PC-3 (cell line): ENCODE data around the gene LGALS7B. TPM values are rescaled to one million over a fixed set of nuclear protein-coding genes. Genes with fewer than 3 reads are reported as not detected.

Experiments used
- ATAC-seq: fragments of 200-7000 bp; cut with Tn5 transposase; 2 replicates; pipeline ENCODE4 v1.9.1; 2020; ENCODE audit warnings: mild to moderate bottlenecking, moderate library complexity
- BruUV-seq: library from RNA; stranded (reverse); fragments of 400-500 nt; replicated peaks from 2 replicates; lab custom pipeline; 2021; lab: Mats Ljungman, UMichigan
- CTCF ChIA-PET: fragments of 300-600 bp; sonication (Branson Sonifier 250); formaldehyde crosslinking; loops from one replicate; lab custom pipeline; 2022; ENCODE audit warnings: antibody characterized with exemption; lab: Charles Lee
- POLR2A ChIA-PET: fragments of 300-600 bp; sonication (Branson Sonifier 250); formaldehyde crosslinking; loops from one replicate; lab custom pipeline; 2022; ENCODE audit warnings: antibody characterized with exemption; ENCODE audit not compliant: unreplicated experiment; lab: Charles Lee
- DNase-seq: peaks from one replicate; pipeline ENCODE4 v3.0.0-alpha.2; 2015
- H2AFZ ChIP-seq: fragments of 300-600 bp; sonication (generic); 2 replicates; pipeline ENCODE4 v1.6.0; 2016; ENCODE audit warnings: antibody characterized with exemption, low read length
- H3F3A ChIP-seq: fragments of 300-600 bp; sonication (generic); one replicate; pipeline ENCODE4 v1.6.0; 2017; ENCODE audit warnings: antibody characterized with exemption, low read length, control low read depth, mild to moderate bottlenecking; ENCODE audit not compliant: unreplicated experiment
- H3K27ac ChIP-seq: fragments of 300-600 bp; sonication (generic); 2 replicates; pipeline ENCODE4 v1.5.1; 2016; ENCODE audit warnings: mild to moderate bottlenecking, low read length
- H3K27me3 ChIP-seq: fragments of 300-600 bp; sonication (generic); 2 replicates; pipeline ENCODE4 v1.6.1; 2016; ENCODE audit warnings: low read length, mixed read lengths
- H3K36me3 ChIP-seq: fragments of 300-600 bp; sonication (generic); 2 replicates; pipeline ENCODE4 v1.6.1; 2016; ENCODE audit warnings: low read depth, mixed run types, low read length, mixed read lengths
- H3K4me1 ChIP-seq: fragments of 300-600 bp; sonication (generic); 2 replicates; pipeline ENCODE4 v1.5.1; 2016; ENCODE audit warnings: low read length; ENCODE audit not compliant: insufficient read depth
- H3K4me2 ChIP-seq: fragments of 300-600 bp; sonication (generic); 2 replicates; pipeline ENCODE4 v1.6.0; 2016; ENCODE audit warnings: low read length
- H3K4me3 ChIP-seq: fragments of 300-600 bp; sonication (generic); 2 replicates; pipeline ENCODE4 v1.5.1; 2016; ENCODE audit warnings: mild to moderate bottlenecking, low read length, mixed read lengths
- H3K79me2 ChIP-seq: fragments of 300-600 bp; sonication (generic); 2 replicates; pipeline ENCODE4 v1.6.1; 2017; ENCODE audit warnings: low read length, mixed read lengths
- H3K9ac ChIP-seq: fragments of 300-600 bp; sonication (generic); 2 replicates; pipeline ENCODE4 v1.6.0; 2016; ENCODE audit warnings: mild to moderate bottlenecking, low read length
- H3K9me2 ChIP-seq: fragments of 300-600 bp; sonication (generic); replicated peaks from 2 replicates; pipeline ENCODE4 v1.6.1; 2016; ENCODE audit warnings: mixed run types, low read length, mixed read lengths
- H3K9me3 ChIP-seq: fragments of 300-600 bp; sonication (generic); 2 replicates; pipeline ENCODE4 v1.6.1; 2016; ENCODE audit warnings: low read length, mixed read lengths
- H4K20me1 ChIP-seq: fragments of 300-600 bp; sonication (generic); 2 replicates; pipeline ENCODE4 v1.6.1; 2016; ENCODE audit warnings: low read length, mixed read lengths
- EZH2 ChIP-seq: fragments of 300-600 bp; sonication (generic); IDR thresholded peaks from one replicate; pipeline ENCODE4 v1.6.1; 2017; ENCODE audit warnings: antibody characterized with exemption, mild to moderate bottlenecking, low read length; ENCODE audit not compliant: unreplicated experiment
- EZH2phosphoT487 ChIP-seq: fragments of 300-600 bp; sonication (generic); IDR thresholded peaks from 2 replicates; pipeline ENCODE4 v1.6.1; 2018; ENCODE audit warnings: mild to moderate bottlenecking, antibody characterized with exemption, low read length, borderline replicate concordance
- intact Hi-C: fragments of 100-400 bp; cut with micrococcal nuclease; formaldehyde crosslinking; loops from 2 replicates; pipeline ENCODE4 v1.9.0; 2023
- total RNA-seq: library from RNA; depleted of rRNA; stranded (reverse); fragments of >200 nt; gene quantifications from 2 replicates; pipeline ENCODE4 v1.2.3, GENCODE V29; 2014
- TF ChIP-seq, protein P1 (sequence below): fragments of 300-600 bp; sonication (generic); conservative IDR thresholded peaks from 2 replicates; pipeline ENCODE4 v1.5.1; 2017; ENCODE audit warnings: antibody characterized with exemption, low read depth, mild to moderate bottlenecking, low read length

Gene LGALS7B
- total RNA-seq, 1 experiment from 2014 or later: not detected

GRCh38 chr19:38742296-38742695 lies 46.7 kb upstream of the LGALS7B start:
- Histone ChIP-seq H4K20me1 (no peaks in the 10 kb centered on the region), H3F3A (no peaks in the 10 kb centered on the region), H3K9me3 (no peaks in the 10 kb centered on the region), H3K4me2 (no peak overlapping the region), H3K36me3 (no peaks in the 10 kb centered on the region), H3K27ac (no peak overlapping the region), H3K9me2 (no peaks in the 10 kb centered on the region), H3K79me2 (no peaks in the 10 kb centered on the region), H3K4me1 (no peaks in the 10 kb centered on the region; the same call in 1 of the 2 replicates), H3K9ac (no peak overlapping the region), H3K4me3 (no peak overlapping the region), H2AFZ (no peak overlapping the region), H3K27me3 (no peaks in the 10 kb centered on the region)
- intact Hi-C loops: no loop called here
- no TSS peak for BruUV-seq
- no peak for TF ChIP-seq EZH2
- POLR2A ChIA-PET: no interaction called here
- DNase-seq (no peak), ATAC-seq (no peak)
- CTCF ChIA-PET: no interaction called here

- Histone ChIP-seq H3K4me1 (no peaks in the 10 kb centered on the region), H3K79me2 (no peaks in the 10 kb centered on the region), H3K4me3 (no peak overlapping the region), H3K4me2 (no peak overlapping the region), H3K9me2 (no peaks in the 10 kb centered on the region), H3K27ac (no peak overlapping the region), H2AFZ (no peak overlapping the region), H3K9me3 (no peaks in the 10 kb centered on the region), H3F3A (no peaks in the 10 kb centered on the region), H3K36me3 (no peaks in the 10 kb centered on the region), H3K9ac (no peak overlapping the region), H3K27me3 (no peaks in the 10 kb centered on the region), H4K20me1 (no peaks in the 10 kb centered on the region)
- DNase-seq: no peak
- ATAC-seq: no peak
- ChIA-PET CTCF (no interaction called here), POLR2A (no interaction called here)
- BruUV-seq: no TSS peak
- intact Hi-C loops: no loop called here
- TF ChIP-seq, protein P1, sequence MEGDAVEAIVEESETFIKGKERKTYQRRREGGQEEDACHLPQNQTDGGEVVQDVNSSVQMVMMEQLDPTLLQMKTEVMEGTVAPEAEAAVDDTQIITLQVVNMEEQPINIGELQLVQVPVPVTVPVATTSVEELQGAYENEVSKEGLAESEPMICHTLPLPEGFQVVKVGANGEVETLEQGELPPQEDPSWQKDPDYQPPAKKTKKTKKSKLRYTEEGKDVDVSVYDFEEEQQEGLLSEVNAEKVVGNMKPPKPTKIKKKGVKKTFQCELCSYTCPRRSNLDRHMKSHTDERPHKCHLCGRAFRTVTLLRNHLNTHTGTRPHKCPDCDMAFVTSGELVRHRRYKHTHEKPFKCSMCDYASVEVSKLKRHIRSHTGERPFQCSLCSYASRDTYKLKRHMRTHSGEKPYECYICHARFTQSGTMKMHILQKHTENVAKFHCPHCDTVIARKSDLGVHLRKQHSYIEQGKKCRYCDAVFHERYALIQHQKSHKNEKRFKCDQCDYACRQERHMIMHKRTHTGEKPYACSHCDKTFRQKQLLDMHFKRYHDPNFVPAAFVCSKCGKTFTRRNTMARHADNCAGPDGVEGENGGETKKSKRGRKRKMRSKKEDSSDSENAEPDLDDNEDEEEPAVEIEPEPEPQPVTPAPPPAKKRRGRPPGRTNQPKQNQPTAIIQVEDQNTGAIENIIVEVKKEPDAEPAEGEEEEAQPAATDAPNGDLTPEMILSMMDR: no peak
- no peak for TF ChIP-seq EZH2phosphoT487
- no peak for TF ChIP-seq EZH2
Observed at GRCh38 chr19:38742906-38743305, 46.1 kb upstream of the LGALS7B start.

GRCh38 chr19:38743394-38744297 lies 45.4 kb upstream of the LGALS7B start:
- no peaks in the 10 kb centered on the region for H3F3A ChIP-seq
- TF ChIP-seq EZH2 (no peak), EZH2phosphoT487 (no peak)
- TF ChIP-seq, protein P1: no peak
- H3K9me2 ChIP-seq: no peaks in the 10 kb centered on the region
- H3K27me3 ChIP-seq: no peaks in the 10 kb centered on the region
- H3K79me2 ChIP-seq: no peaks in the 10 kb centered on the region
- H3K4me3 ChIP-seq: no peak overlapping the region
- ChIA-PET POLR2A (no interaction called here), CTCF (no interaction called here)
- no peak overlapping the region for H2AFZ ChIP-seq
- intact Hi-C loops: no loop called here
- no peaks in the 10 kb centered on the region for H3K9me3 ChIP-seq
- DNase-seq (no peak), ATAC-seq (no peak)
- H3K4me1 ChIP-seq: no peaks in the 10 kb centered on the region
- no peaks in the 10 kb centered on the region for H3K36me3 ChIP-seq
- no peak overlapping the region for H3K9ac ChIP-seq
- no TSS peak for BruUV-seq
- H3K27ac ChIP-seq: no peak overlapping the region
- no peaks in the 10 kb centered on the region for H4K20me1 ChIP-seq
- H3K4me2 ChIP-seq: no peak overlapping the region
